Measurements from ENCODE around the gene VWF. TPM values are rescaled to one million over a fixed set of nuclear protein-coding genes. Genes with fewer than 3 reads are reported as not detected.
A peak's percentile ranks its signal among the peaks of the same experiment; 100 is the strongest.

VWF gene
- total RNA-seq, 2 experiments from 2014 or later, result 0.07 TPM; not detected in 1

GRCh38 chr12:5989621-5990020, 134.8 kb downstream of the VWF start:
- DNase-seq (no peak), ATAC-seq (no peak)
- POLR2A ChIA-PET, result no interaction called here
- intact Hi-C loops (cut with DNase I, micrococcal nuclease), result loop anchor here in 1 of 2 experiments (5.0 kb wide), 1 partner anchor 208 kb away; no protein-coding TSS in a partner anchor
- CTCF ChIA-PET, result interaction anchor here (0.7 to 5.8 kb wide), 14 partner anchors 7 to 294 kb away, joined by 3 to 215 read pairs (median 7); no protein-coding TSS in a partner anchor
- no peaks in the 10 kb centered on the region for H3K36me3 Mint-ChIP-seq (ENCODE audit: low read depth)
- H3K27me3 Mint-ChIP-seq, result no peaks in the 10 kb centered on the region
- no peaks in the 10 kb centered on the region for H3K4me1 Mint-ChIP-seq
- no peaks in the 10 kb centered on the region for H3K9me3 Mint-ChIP-seq (ENCODE audit: low read depth)
- H3K27ac Mint-ChIP-seq, result no peak overlapping the region
- H3K4me3 Mint-ChIP-seq, result no peak overlapping the region

- H3K9me3 Mint-ChIP-seq (ENCODE audit: low read depth), result no peaks in the 10 kb centered on the region
- no peak overlapping the region for H3K4me3 Mint-ChIP-seq
- DNase-seq (peak; percentile 89), ATAC-seq (peak; percentile 97)
- no peaks in the 10 kb centered on the region for H3K4me1 Mint-ChIP-seq
- CTCF ChIA-PET, result interaction anchor here (0.6 to 5.8 kb wide), 36 partner anchors 8 to 415 kb away, joined by 3 to 215 read pairs (median 4); no protein-coding TSS in a partner anchor
- no peaks in the 10 kb centered on the region for H3K27me3 Mint-ChIP-seq
- no peak overlapping the region for H3K27ac Mint-ChIP-seq
- POLR2A ChIA-PET, result interaction anchor here (0.5 to 1.5 kb wide), 2 partner anchors 49 to 376 kb away, joined by 4 to 5 read pairs; no protein-coding TSS in a partner anchor
- intact Hi-C loops (cut with DNase I, micrococcal nuclease), result loop anchor here (1.0 to 5.0 kb wide), 3 partner anchors 52 to 297 kb away; no protein-coding TSS in a partner anchor
- H3K36me3 Mint-ChIP-seq (ENCODE audit: low read depth), result no peaks in the 10 kb centered on the region
These were observed 135.8 kb downstream of the VWF start for GRCh38 chr12:5988659-5989116.

GRCh38 chr12:5988088-5988487, 136.4 kb downstream of the VWF start:
- no peaks in the 10 kb centered on the region for H3K27me3 Mint-ChIP-seq
- ATAC-seq, result no peak
- H3K4me3 Mint-ChIP-seq, result no peak overlapping the region
- H3K36me3 Mint-ChIP-seq (ENCODE audit: low read depth), result no peaks in the 10 kb centered on the region
- H3K4me1 Mint-ChIP-seq, result no peaks in the 10 kb centered on the region
- no peak overlapping the region for H3K27ac Mint-ChIP-seq
- POLR2A ChIA-PET, result interaction anchor here (0.5 to 1.5 kb wide), 2 partner anchors 50 to 376 kb away, joined by 4 to 5 read pairs; no protein-coding TSS in a partner anchor
- intact Hi-C loops (cut with DNase I, micrococcal nuclease), result loop anchor here (1.0 to 5.0 kb wide), 3 partner anchors 52 to 297 kb away; no protein-coding TSS in a partner anchor
- no peak for DNase-seq
- CTCF ChIA-PET, result interaction anchor here (0.6 to 5.8 kb wide), 32 partner anchors 7 to 415 kb away, joined by 3 to 215 read pairs (median 4); no protein-coding TSS in a partner anchor
- H3K9me3 Mint-ChIP-seq (ENCODE audit: low read depth), result no peaks in the 10 kb centered on the region

GRCh38 chr12:5987573-5987972, 136.9 kb downstream of the VWF start:
- H3K27ac Mint-ChIP-seq, result no peak overlapping the region
- ATAC-seq (no peak), DNase-seq (no peak)
- H3K36me3 Mint-ChIP-seq (ENCODE audit: low read depth), result no peaks in the 10 kb centered on the region
- ChIA-PET CTCF (interaction anchor here (1.0 to 5.8 kb wide), 9 partner anchors 8 to 299 kb away, joined by 3 to 215 read pairs (median 8); no protein-coding TSS in a partner anchor), POLR2A (interaction anchor here (1.5 kb wide), 1 partner anchor 50 kb away, joined by 5 read pairs; no protein-coding TSS in a partner anchor)
- H3K4me3 Mint-ChIP-seq, result no peak overlapping the region
- H3K27me3 Mint-ChIP-seq, result no peaks in the 10 kb centered on the region
- no peaks in the 10 kb centered on the region for H3K9me3 Mint-ChIP-seq (ENCODE audit: low read depth)
- intact Hi-C loops (cut with DNase I, micrococcal nuclease), result loop anchor here in 1 of 2 experiments (5.0 kb wide), 1 partner anchor 210 kb away; no protein-coding TSS in a partner anchor
- H3K4me1 Mint-ChIP-seq, result no peaks in the 10 kb centered on the region

- POLR2A ChIA-PET, result no interaction called here
- DNase-seq (no peak), ATAC-seq (no peak)
- Mint-ChIP-seq H3K4me3 (no peak overlapping the region), H3K27ac (no peak overlapping the region), H3K27me3 (peaks cover 3% of the 10 kb centered on the region), H3K36me3 (ENCODE audit: low read depth) (no peaks in the 10 kb centered on the region), H3K4me1 (no peaks in the 10 kb centered on the region), H3K9me3 (ENCODE audit: low read depth) (no peaks in the 10 kb centered on the region)
- CTCF ChIA-PET, result no interaction called here
- intact Hi-C loops (cut with DNase I, micrococcal nuclease), result loop anchor here in 1 of 2 experiments (5.0 kb wide), 1 partner anchor 212 kb away; no protein-coding TSS in a partner anchor
These were observed 139.0 kb downstream of the VWF start for GRCh38 chr12:5985471-5985870.

GRCh38 chr12:5984873-5985272, 139.6 kb downstream of the VWF start:
- H3K27ac Mint-ChIP-seq, result no peak overlapping the region

GRCh38 chr12:5982106-5982505, 142.4 kb downstream of the VWF start:
- no peaks in the 10 kb centered on the region for H3K9me3 Mint-ChIP-seq (ENCODE audit: low read depth)
- H3K4me3 Mint-ChIP-seq, result no peak overlapping the region
- peaks cover 5% of the 10 kb centered on the region for H3K27me3 Mint-ChIP-seq
- POLR2A ChIA-PET, result no interaction called here
- no peaks in the 10 kb centered on the region for H3K36me3 Mint-ChIP-seq (ENCODE audit: low read depth)
- CTCF ChIA-PET, result interaction anchor here (0.9 to 1.1 kb wide), 3 partner anchors 14 to 92 kb away, joined by 3 to 11 read pairs (median 7); no protein-coding TSS in a partner anchor
- intact Hi-C loops (cut with DNase I, micrococcal nuclease), result no loop called here
- H3K4me1 Mint-ChIP-seq, result no peaks in the 10 kb centered on the region
- no peak for DNase-seq
- ATAC-seq, result no peak
- no peak overlapping the region for H3K27ac Mint-ChIP-seq

More at GRCh38 chr12:5984873-5985272, 139.6 kb downstream of the VWF start:
- ChIA-PET CTCF (no interaction called here), POLR2A (no interaction called here)
- ATAC-seq (no peak), DNase-seq (no peak)
- no peaks in the 10 kb centered on the region for H3K36me3 Mint-ChIP-seq (ENCODE audit: low read depth)
- H3K9me3 Mint-ChIP-seq (ENCODE audit: low read depth), result no peaks in the 10 kb centered on the region
- peaks cover 5% of the 10 kb centered on the region for H3K27me3 Mint-ChIP-seq
- no peak overlapping the region for H3K4me3 Mint-ChIP-seq
- intact Hi-C loops (cut with DNase I, micrococcal nuclease), result loop anchor here in 1 of 2 experiments (5.0 kb wide), 1 partner anchor 212 kb away; no protein-coding TSS in a partner anchor
- H3K4me1 Mint-ChIP-seq, result no peaks in the 10 kb centered on the region

- DNase-seq (no peak), ATAC-seq (no peak)
- H3K27me3 Mint-ChIP-seq, result peaks cover 8% of the 10 kb centered on the region
- CTCF ChIA-PET, result interaction anchor here (0.6 to 1.4 kb wide), 4 partner anchors 12 to 1551 kb away, joined by 3 to 4 read pairs (median 3); no protein-coding TSS in a partner anchor
- H3K27ac Mint-ChIP-seq, result no peak overlapping the region
- intact Hi-C loops (cut with DNase I, micrococcal nuclease), result no loop called here
- no peak overlapping the region for H3K4me3 Mint-ChIP-seq
- H3K4me1 Mint-ChIP-seq, result no peaks in the 10 kb centered on the region
- no peaks in the 10 kb centered on the region for H3K9me3 Mint-ChIP-seq (ENCODE audit: low read depth)
- POLR2A ChIA-PET, result no interaction called here
- no peaks in the 10 kb centered on the region for H3K36me3 Mint-ChIP-seq (ENCODE audit: low read depth)
These were observed 146.9 kb downstream of the VWF start for GRCh38 chr12:5977556-5977955.

GRCh38 chr12:5976711-5977110, 147.8 kb downstream of the VWF start:
- DNase-seq, result no peak
- ChIA-PET POLR2A (no interaction called here), CTCF (interaction anchor here (0.7 to 1.4 kb wide), 2 partner anchors 63 to 1550 kb away, joined by 3 read pairs; no protein-coding TSS in a partner anchor)
- Mint-ChIP-seq H3K9me3 (ENCODE audit: low read depth) (no peaks in the 10 kb centered on the region), H3K27me3 (peaks cover 8% of the 10 kb centered on the region), H3K4me1 (no peaks in the 10 kb centered on the region), H3K36me3 (ENCODE audit: low read depth) (no peaks in the 10 kb centered on the region), H3K27ac (no peak overlapping the region), H3K4me3 (no peak overlapping the region)
- ATAC-seq, result no peak
- intact Hi-C loops (cut with DNase I, micrococcal nuclease), result no loop called here

GRCh38 chr12:5976196-5976595, 148.3 kb downstream of the VWF start:
- intact Hi-C loops (cut with DNase I, micrococcal nuclease), result no loop called here
- no peak for DNase-seq
- no peak overlapping the region for H3K27ac Mint-ChIP-seq
- no peaks in the 10 kb centered on the region for H3K9me3 Mint-ChIP-seq (ENCODE audit: low read depth)
- no peak overlapping the region for H3K4me3 Mint-ChIP-seq
- ATAC-seq, result no peak
- ChIA-PET POLR2A (no interaction called here), CTCF (no interaction called here)
- H3K27me3 Mint-ChIP-seq, result peaks cover 8% of the 10 kb centered on the region
- H3K36me3 Mint-ChIP-seq (ENCODE audit: low read depth), result no peaks in the 10 kb centered on the region
- no peaks in the 10 kb centered on the region for H3K4me1 Mint-ChIP-seq

- H3K9me3 Mint-ChIP-seq (ENCODE audit: low read depth), result no peaks in the 10 kb centered on the region
- H3K27me3 Mint-ChIP-seq, result peaks cover 5% of the 10 kb centered on the region
- H3K36me3 Mint-ChIP-seq (ENCODE audit: low read depth), result no peaks in the 10 kb centered on the region
- H3K4me3 Mint-ChIP-seq, result no peak overlapping the region
- ATAC-seq, result no peak
- H3K4me1 Mint-ChIP-seq, result no peaks in the 10 kb centered on the region
- H3K27ac Mint-ChIP-seq, result no peak overlapping the region
- CTCF ChIA-PET, result interaction anchor here (1.7 kb wide), 1 partner anchor 16 kb away, joined by 6 read pairs; no protein-coding TSS in a partner anchor
- POLR2A ChIA-PET, result no interaction called here
- intact Hi-C loops (cut with DNase I, micrococcal nuclease), result no loop called here
- DNase-seq, result no peak
These were observed 150.9 kb downstream of the VWF start for GRCh38 chr12:5973461-5974115.
